Osteoblast (primary cell): Measurements from ENCODE around the gene SESTD1. TPM values are rescaled to one million over a fixed set of nuclear protein-coding genes. Genes with fewer than 3 reads are reported as not detected.
"Not testable (repeated sequence)": the region's sequence is repeated elsewhere in the genome, so short reads cannot be mapped to it uniquely, and the experiment has no call there.

ENCODE experiments used
- DNase-seq: peaks from one replicate; pipeline ENCODE4 v3.0.0; 2011; ENCODE audit warnings: low spot score, mixed read lengths; ENCODE audit not compliant: insufficient read length; ENCODE audit errors: missing footprints
- H2AFZ ChIP-seq: 2 replicates; pipeline ENCODE4 v1.6.0; 2011; ENCODE audit warnings: mild to moderate bottlenecking, low read length
- H3K27ac ChIP-seq: 2 replicates; pipeline ENCODE4 v1.5.1; 2011; ENCODE audit warnings: mild to moderate bottlenecking, low read depth, low read length, moderate library complexity
- H3K27me3 ChIP-seq: 2 replicates; pipeline ENCODE4 v1.6.0; 2012; ENCODE audit warnings: mild to moderate bottlenecking, control low read depth, inconsistent platforms, low read length, moderate library complexity; ENCODE audit not compliant: insufficient read depth
- H3K36me3 ChIP-seq: 2 replicates; pipeline ENCODE4 v1.5.1; 2011; ENCODE audit warnings: mild to moderate bottlenecking, low read length, control low read depth, moderate library complexity; ENCODE audit not compliant: insufficient read depth
- H3K4me1 ChIP-seq: 2 replicates; pipeline ENCODE4 v1.5.1; 2011; ENCODE audit warnings: mild to moderate bottlenecking, low read length, control low read depth, moderate library complexity; ENCODE audit not compliant: insufficient read depth
- H3K4me2 ChIP-seq: 2 replicates; pipeline ENCODE4 v1.6.0; 2011; ENCODE audit warnings: mild to moderate bottlenecking, low read length; ENCODE audit not compliant: insufficient read depth
- H3K4me3 ChIP-seq: fragments of 200-600 bp; sonication (generic); 3 replicates; pipeline ENCODE4 v1.5.1; 2012; ENCODE audit warnings: mild to moderate bottlenecking, low read length, inconsistent platforms; ENCODE audit not compliant: insufficient read depth
- H3K79me2 ChIP-seq: 2 replicates; pipeline ENCODE4 v1.6.0; 2012; ENCODE audit warnings: mild to moderate bottlenecking, low read length, control low read depth, inconsistent platforms; ENCODE audit not compliant: insufficient read depth
- H3K9me3 ChIP-seq: 2 replicates; pipeline ENCODE4 v1.5.1; 2011; ENCODE audit warnings: low read depth, low read length, control low read depth
- H4K20me1 ChIP-seq: 2 replicates; pipeline ENCODE4 v1.6.0; 2012; ENCODE audit warnings: mild to moderate bottlenecking, low read length, control low read depth; ENCODE audit not compliant: insufficient read depth
- CTCF ChIP-seq: IDR thresholded peaks from 2 replicates; pipeline ENCODE4 v1.5.1; 2011; ENCODE audit warnings: mild to moderate bottlenecking, low read depth, low read length, moderate library complexity; ENCODE audit errors: extremely low read depth
- total RNA-seq: library from RNA; depleted of rRNA; stranded (reverse); fragments of >200 nt; gene quantifications from 2 replicates; pipeline ENCODE4 v1.2.3, GENCODE V29; 2012

Gene SESTD1
- total RNA-seq, 1 donor: 51.0 TPM

DNA sequence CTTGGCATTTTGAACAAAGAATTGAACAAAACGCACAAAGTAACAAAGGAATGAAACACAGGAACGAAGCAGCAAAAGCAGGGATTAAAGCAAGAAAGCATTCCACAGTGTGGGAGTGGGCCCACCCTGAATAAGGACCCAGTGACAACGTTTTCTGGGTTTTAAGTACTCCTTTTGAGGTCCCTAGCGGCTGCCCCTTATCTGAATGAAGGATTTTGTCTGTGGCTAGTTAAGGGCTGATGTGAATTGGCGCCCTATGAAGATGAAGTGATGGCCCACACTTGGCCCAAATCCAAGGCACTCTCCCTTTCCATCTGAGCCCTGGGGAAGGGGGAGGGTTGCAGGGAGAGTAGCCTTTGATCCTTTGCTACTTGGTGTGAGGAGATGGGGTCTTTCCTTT lies 206.9 kb downstream of the SESTD1 start:
- no peak overlapping the region for H3K4me2 ChIP-seq
- no peak for DNase-seq
- H3K4me1 ChIP-seq: no peaks in the 10 kb centered on the region
- no peak for TF ChIP-seq CTCF
- H2AFZ ChIP-seq: no peak overlapping the region
- H3K36me3 ChIP-seq: no peaks in the 10 kb centered on the region
- H3K79me2 ChIP-seq: no peaks in the 10 kb centered on the region
- no peak overlapping the region for H3K4me3 ChIP-seq
- no peak overlapping the region for H3K27ac ChIP-seq
- H4K20me1 ChIP-seq: no peaks in the 10 kb centered on the region
- H3K27me3 ChIP-seq: no peaks in the 10 kb centered on the region
- H3K9me3 ChIP-seq: no peaks in the 10 kb centered on the region

- H3K27ac ChIP-seq, H4K20me1 ChIP-seq, H3K9me3 ChIP-seq, H3K4me3 ChIP-seq, H2AFZ ChIP-seq, DNase-seq, H3K27me3 ChIP-seq, H3K4me2 ChIP-seq, H3K36me3 ChIP-seq, H3K79me2 ChIP-seq, H3K4me1 ChIP-seq: not testable (repeated sequence)
These were observed 211.1 kb downstream of the SESTD1 start for GRCh38 chr2:179053568-179053967.

Other genes starting within 250 kb of the SESTD1 start
- not detected in 2 replicates for gene CCDC141, start 214.7 kb downstream of the SESTD1 start, total RNA-seq